Upper lobe of right lung (tissue), 1 donor: ENCODE data around the gene ARRDC3. TPM values are rescaled to one million over a fixed set of nuclear protein-coding genes. Genes with fewer than 3 reads are reported as not detected.

ENCODE experiments used
- ATAC-seq: fragments of 200-7000 bp; cut with Tn5 transposase; one replicate; pipeline ENCODE4 v1.9.1; 2020; ENCODE audit warnings: mild to moderate bottlenecking, moderate library complexity
- DNase-seq: peaks from one replicate; pipeline ENCODE4 v3.0.0-alpha.2; 2020
- H3K27ac ChIP-seq: fragments of 200-600 bp; one replicate; pipeline ENCODE4 v1.8.0; 2022
- H3K27me3 ChIP-seq: fragments of 200-600 bp; one replicate; pipeline ENCODE4 v1.8.0; 2022; ENCODE audit warnings: mild to moderate bottlenecking
- H3K36me3 ChIP-seq: fragments of 200-600 bp; one replicate; pipeline ENCODE4 v1.8.0; 2022
- H3K4me1 ChIP-seq: fragments of 200-600 bp; one replicate; pipeline ENCODE4 v1.8.0; 2022
- H3K4me3 ChIP-seq: fragments of 200-600 bp; one replicate; pipeline ENCODE4 v1.8.0; 2022; ENCODE audit warnings: mild to moderate bottlenecking
- H3K9me3 ChIP-seq: fragments of 200-600 bp; one replicate; pipeline ENCODE4 v1.8.0; 2022
- CTCF ChIP-seq: fragments of 200-600 bp; IDR thresholded peaks from one replicate; pipeline ENCODE4 v1.8.0; 2022; ENCODE audit warnings: antibody characterized with exemption
- intact Hi-C: fragments of 100-400 bp; cut with DNase I; formaldehyde crosslinking; loops from one replicate; pipeline ENCODE4 v1.11.0; 2022
- total RNA-seq: library from RNA; stranded (reverse); fragmentation: NEBNext Ultra II Directional; extraction: Animal tissue kit (Norgen Biotek cat#: 25700); gene quantifications from one replicate; pipeline ENCODE4 v1.2.1, GENCODE V29; 2021
- donor health status: DM: no; HTN: yes; CAD: no; lungs with severe emphysema.

Gene ARRDC3
- total RNA-seq, 1 donor from 2014 or later = 103 TPM

- ATAC-seq (peak; percentile 25), DNase-seq (no peak)
- peak overlapping the region; percentile 72 for H3K4me3 ChIP-seq
- H3K4me1 ChIP-seq = peaks cover 12% of the 10 kb centered on the region
- H3K27me3 ChIP-seq = no peaks in the 10 kb centered on the region
- intact Hi-C loops = loop anchor here (10.0 kb wide), 1 partner anchor 280 kb away; no protein-coding TSS in a partner anchor
- peak overlapping the region; percentile 100 for H3K27ac ChIP-seq
- H3K9me3 ChIP-seq = no peaks in the 10 kb centered on the region
- peak; percentile 98 for TF ChIP-seq CTCF
- no peaks in the 10 kb centered on the region for H3K36me3 ChIP-seq
Observed at GRCh38 chr5:91384671-91385430, 1.7 kb upstream of the ARRDC3 start.

GRCh38 chr5:91383956-91384300, 811 bp upstream of the ARRDC3 start:
- Histone ChIP-seq H3K9me3 (no peaks in the 10 kb centered on the region), H3K27ac (peak overlapping the region; percentile 100), H3K4me1 (peaks cover 13% of the 10 kb centered on the region), H3K36me3 (no peaks in the 10 kb centered on the region), H3K27me3 (no peaks in the 10 kb centered on the region), H3K4me3 (peak overlapping the region; percentile 72)
- DNase-seq (no peak), ATAC-seq (no peak)
- intact Hi-C loops = loop anchor here (10.0 kb wide), 1 partner anchor 279 kb away; no protein-coding TSS in a partner anchor
- TF ChIP-seq CTCF = no peak

- Histone ChIP-seq H3K4me3 (peak overlapping the region; percentile 72), H3K36me3 (peaks cover 9% of the 10 kb centered on the region), H3K4me1 (peaks cover 26% of the 10 kb centered on the region), H3K27ac (peak overlapping the region; percentile 100), H3K27me3 (no peaks in the 10 kb centered on the region), H3K9me3 (no peaks in the 10 kb centered on the region)
- ATAC-seq = no peak
- DNase-seq = no peak
- intact Hi-C loops = loop anchor here (10.0 kb wide), 1 partner anchor 278 kb away; no protein-coding TSS in a partner anchor
- TF ChIP-seq CTCF = no peak
Observed at GRCh38 chr5:91382530-91383026, 539 bp downstream of the ARRDC3 start.

GRCh38 chr5:91381774-91382359, 1.2 kb downstream of the ARRDC3 start:
- H3K27me3 ChIP-seq = no peaks in the 10 kb centered on the region
- peaks cover 16% of the 10 kb centered on the region for H3K36me3 ChIP-seq
- no peaks in the 10 kb centered on the region for H3K9me3 ChIP-seq
- no peak for TF ChIP-seq CTCF
- ATAC-seq (peak; percentile 46), DNase-seq (peak; percentile 87)
- H3K4me3 ChIP-seq = peak overlapping the region; percentile 72
- peak overlapping the region; percentile 100 for H3K27ac ChIP-seq
- intact Hi-C loops = loop anchor here (10.0 kb wide), 1 partner anchor 277 kb away; no protein-coding TSS in a partner anchor
- peaks cover 33% of the 10 kb centered on the region for H3K4me1 ChIP-seq

- Histone ChIP-seq H3K27me3 (no peaks in the 10 kb centered on the region), H3K4me3 (peak overlapping the region; percentile 72), H3K9me3 (no peaks in the 10 kb centered on the region), H3K4me1 (peaks cover 33% of the 10 kb centered on the region), H3K36me3 (peaks cover 21% of the 10 kb centered on the region), H3K27ac (peak overlapping the region; percentile 100)
- ATAC-seq (no peak), DNase-seq (no peak)
- no peak for TF ChIP-seq CTCF
- intact Hi-C loops = loop anchor here (10.0 kb wide), 1 partner anchor 277 kb away; no protein-coding TSS in a partner anchor
Observed at GRCh38 chr5:91381239-91381773, 1.8 kb downstream of the ARRDC3 start.
